KMS-11 (cell line): Measurements from ENCODE around the gene COPG1.
"Not testable (repeated sequence)": the region's sequence is repeated elsewhere in the genome, so short reads cannot be mapped to it uniquely, and the experiment has no call there.

Experiments used
- H2AFZ ChIP-seq: fragments of 200-600 bp; sonication (generic); 2 replicates; pipeline ENCODE4 v1.6.1; 2016; ENCODE audit warnings: antibody characterized with exemption, mixed run types, low read depth
- H3K27ac ChIP-seq: fragments of 200-600 bp; sonication (generic); 2 replicates; pipeline ENCODE4 v1.6.1; 2016; ENCODE audit warnings: mild to moderate bottlenecking, mixed run types
- H3K27me3 ChIP-seq: fragments of 200-600 bp; sonication (generic); 2 replicates; pipeline ENCODE4 v1.6.1; 2017; ENCODE audit warnings: mild to moderate bottlenecking, low read depth, mixed run types, moderate library complexity; ENCODE audit not compliant: insufficient read depth
- H3K36me3 ChIP-seq: fragments of 200-600 bp; sonication (generic); 2 replicates; pipeline ENCODE4 v1.6.1; 2017; ENCODE audit warnings: mild to moderate bottlenecking, mixed run types; ENCODE audit not compliant: insufficient read depth
- H3K4me1 ChIP-seq: fragments of 200-600 bp; sonication (generic); 2 replicates; pipeline ENCODE4 v1.6.1; 2016; ENCODE audit warnings: mild to moderate bottlenecking, low read depth, mixed run types; ENCODE audit not compliant: poor library complexity, severe bottlenecking
- H3K4me2 ChIP-seq: fragments of 200-600 bp; sonication (generic); 2 replicates; pipeline ENCODE4 v1.7.0; 2016; ENCODE audit warnings: mild to moderate bottlenecking, mixed run types
- H3K4me3 ChIP-seq: fragments of 200-600 bp; sonication (generic); IDR thresholded peaks from 2 replicates; pipeline ENCODE4 v1.6.1; 2017; ENCODE audit warnings: low read depth, low read length, mixed read lengths; ENCODE audit not compliant: insufficient read depth
- H3K79me2 ChIP-seq: fragments of 200-600 bp; sonication (generic); 2 replicates; pipeline ENCODE4 v1.6.1; 2016; ENCODE audit warnings: low read depth, mixed run types; ENCODE audit not compliant: insufficient read depth
- H3K9ac ChIP-seq: fragments of 200-600 bp; sonication (generic); 2 replicates; pipeline ENCODE4 v1.6.1; 2016; ENCODE audit warnings: mild to moderate bottlenecking, mixed run types
- H4K20me1 ChIP-seq: fragments of 200-600 bp; sonication (generic); 2 replicates; pipeline ENCODE4 v1.6.1; 2016; ENCODE audit warnings: mild to moderate bottlenecking, mixed run types; ENCODE audit not compliant: insufficient read depth
- CTCF ChIP-seq: fragments of 200-600 bp; sonication (generic); conservative IDR thresholded peaks from 2 replicates; pipeline ENCODE4 v1.6.1; 2017; ENCODE audit warnings: low read depth, mild to moderate bottlenecking, antibody characterized with exemption, low read length, moderate library complexity, mixed read lengths

Gene COPG1

DNA sequence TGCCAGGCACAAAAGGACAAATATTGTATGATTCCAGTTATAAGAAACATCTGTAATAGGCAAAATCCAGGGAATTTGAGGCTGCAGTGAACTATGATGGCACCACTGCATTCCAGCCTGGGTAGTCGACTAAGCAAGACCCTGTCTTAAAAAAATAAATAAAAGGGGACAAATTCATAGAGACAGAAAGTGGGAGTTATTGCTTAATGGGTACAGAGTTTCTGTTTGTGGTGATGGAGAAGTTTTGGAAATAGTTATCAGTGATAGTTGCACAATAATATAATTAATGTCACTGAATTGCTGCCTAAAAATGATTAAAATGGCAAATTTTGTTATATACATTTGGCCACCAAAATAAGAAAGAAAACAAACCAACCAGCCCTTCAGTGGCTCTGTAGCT is 38.1 kb upstream of the COPG1 start:
- no peak overlapping the region for H3K27ac ChIP-seq
- H3K4me2 ChIP-seq, result no peak overlapping the region
- H3K36me3 ChIP-seq, result no peaks in the 10 kb centered on the region
- H3K4me1 ChIP-seq, result no peaks in the 10 kb centered on the region
- H3K27me3 ChIP-seq, result no peaks in the 10 kb centered on the region
- H4K20me1 ChIP-seq, result no peaks in the 10 kb centered on the region
- no peaks in the 10 kb centered on the region for H3K79me2 ChIP-seq
- no peak overlapping the region for H3K4me3 ChIP-seq
- no peak overlapping the region for H3K9ac ChIP-seq
- TF ChIP-seq CTCF, result no peak
- H2AFZ ChIP-seq, result no peak overlapping the region

GRCh38 chr3:129211772-129212171 is 37.6 kb upstream of the COPG1 start:
- no peak overlapping the region for H3K4me2 ChIP-seq
- no peak overlapping the region for H3K9ac ChIP-seq
- H3K4me3 ChIP-seq, result no peak overlapping the region
- H3K36me3 ChIP-seq, result no peaks in the 10 kb centered on the region
- H2AFZ ChIP-seq, result no peak overlapping the region
- H3K27me3 ChIP-seq, result no peaks in the 10 kb centered on the region
- no peaks in the 10 kb centered on the region for H4K20me1 ChIP-seq
- TF ChIP-seq CTCF, result no peak
- no peaks in the 10 kb centered on the region for H3K4me1 ChIP-seq
- H3K79me2 ChIP-seq, result no peaks in the 10 kb centered on the region
- no peak overlapping the region for H3K27ac ChIP-seq

DNA sequence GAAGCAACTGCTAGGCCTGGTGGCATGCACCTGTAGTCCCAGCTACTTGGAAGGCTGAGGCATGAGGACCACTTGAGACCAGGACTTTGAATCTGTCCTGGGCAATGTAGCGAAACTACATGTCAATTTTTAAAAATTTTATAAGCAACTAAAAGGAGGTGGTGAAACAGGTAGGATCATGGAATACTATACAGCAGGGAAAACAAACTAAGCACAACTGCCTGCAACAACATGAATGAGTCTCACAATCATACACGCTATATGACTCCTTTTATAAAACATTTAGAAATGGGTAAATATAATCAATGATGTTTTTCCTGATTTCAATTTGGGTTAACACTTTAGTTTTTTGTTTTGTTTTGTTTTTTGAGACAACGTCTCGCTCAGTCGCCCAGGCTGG is 36.2 kb upstream of the COPG1 start:
- Histone ChIP-seq H3K27ac (no peak overlapping the region), H3K4me2 (no peak overlapping the region), H3K79me2 (no peaks in the 10 kb centered on the region)

DNA sequence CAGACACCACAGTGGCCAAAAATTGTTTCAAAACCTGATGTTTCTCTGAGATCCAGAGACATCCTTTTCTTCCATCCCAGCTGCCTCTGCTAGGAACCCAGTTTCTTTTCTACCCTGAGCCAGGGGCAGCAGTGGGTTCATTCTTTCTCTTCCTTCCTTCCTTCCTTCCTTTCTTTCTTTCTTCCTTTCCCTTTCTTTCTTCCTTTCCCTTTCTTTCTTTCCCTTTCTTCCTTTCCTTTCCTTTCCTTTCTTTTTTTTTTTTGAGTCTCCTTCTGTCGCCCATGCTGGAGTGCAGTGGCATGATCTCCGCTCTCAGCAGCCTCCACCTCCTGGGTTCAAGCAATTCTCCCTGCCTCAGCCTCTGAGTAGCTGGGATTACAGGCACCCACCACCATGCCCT is 30.7 kb upstream of the COPG1 start:
- H3K27ac ChIP-seq, result no peak overlapping the region
- no peak overlapping the region for H2AFZ ChIP-seq
- no peak overlapping the region for H3K9ac ChIP-seq
- H4K20me1 ChIP-seq, result no peaks in the 10 kb centered on the region
- H3K4me1 ChIP-seq, result no peaks in the 10 kb centered on the region
- H3K4me2 ChIP-seq, result no peak overlapping the region
- H3K79me2 ChIP-seq, result no peaks in the 10 kb centered on the region
- no peak for TF ChIP-seq CTCF
- H3K36me3 ChIP-seq, result no peaks in the 10 kb centered on the region
- H3K4me3 ChIP-seq, result no peak overlapping the region
- no peaks in the 10 kb centered on the region for H3K27me3 ChIP-seq

More for the DNA sequence above, 36.2 kb upstream of the COPG1 start:
- Histone ChIP-seq H4K20me1 (no peaks in the 10 kb centered on the region), H3K27me3 (no peaks in the 10 kb centered on the region), H3K4me3 (no peak overlapping the region), H3K4me1 (no peaks in the 10 kb centered on the region), H3K9ac (no peak overlapping the region), H3K36me3 (no peaks in the 10 kb centered on the region), H2AFZ (no peak overlapping the region)
- no peak for TF ChIP-seq CTCF

- not testable (repeated sequence) for H3K4me3 ChIP-seq, H3K4me2 ChIP-seq, H3K9ac ChIP-seq, H3K36me3 ChIP-seq, H4K20me1 ChIP-seq, H3K27ac ChIP-seq, H3K27me3 ChIP-seq, H3K4me1 ChIP-seq, H2AFZ ChIP-seq, H3K79me2 ChIP-seq
Measured at GRCh38 chr3:129224387-129224786, 25.0 kb upstream of the COPG1 start.
